Measurements from ENCODE around the gene AGXT2. TPM values are rescaled to one million over a fixed set of nuclear protein-coding genes. Genes with fewer than 3 reads are reported as not detected.
A peak's percentile ranks its signal among the peaks of the same experiment; 100 is the strongest.

The AGXT2 gene
- total and polyA plus RNA-seq, 2 of the 13 experiments (the other 11 are each of a cell fraction or from before 2014, with no cell fraction given): 0.04 to 0.13 TPM

DNA sequence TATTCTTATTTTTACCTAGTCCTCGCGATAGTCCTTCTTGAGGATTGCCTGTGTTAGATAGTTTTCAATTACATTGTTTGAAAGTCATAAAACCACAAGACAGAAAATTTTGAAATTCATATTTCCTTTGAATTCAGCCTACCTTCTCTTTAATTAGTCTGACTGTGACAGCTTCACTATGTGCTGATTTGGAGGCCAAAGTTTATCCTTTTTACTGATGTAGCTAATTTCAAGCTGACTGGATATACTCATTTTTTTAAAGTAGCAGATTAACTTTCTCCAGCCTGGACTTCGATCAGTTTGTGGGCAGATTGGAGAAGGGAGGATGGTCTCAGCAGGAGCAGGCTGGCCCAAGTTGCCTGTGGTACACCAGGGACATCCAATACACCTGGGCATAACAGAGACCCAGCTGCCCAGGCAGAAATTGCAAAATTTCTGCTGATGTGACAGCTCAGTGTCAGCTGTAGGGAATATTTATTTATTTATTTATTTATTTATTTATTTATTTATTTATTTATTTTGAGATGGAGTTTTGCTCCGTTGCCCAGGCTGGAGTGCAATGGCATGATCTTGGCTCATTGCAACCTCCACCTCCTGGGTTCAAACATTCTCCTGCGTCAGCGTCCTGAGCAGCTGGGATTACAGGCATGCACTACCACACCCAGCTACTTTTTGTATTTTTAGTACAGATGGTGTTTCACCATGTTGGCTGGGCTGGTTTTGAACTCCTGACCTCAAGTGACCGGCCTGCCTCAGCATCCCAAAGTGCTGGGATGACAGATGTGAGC is 24.2 kb downstream of the AGXT2 start:
- Histone ChIP-seq H3K27ac (ENCODE audit: extremely low read length, insufficient read depth, low read length) (no peak overlapping the region), H3K79me2 (ENCODE audit: insufficient read depth, low read length) (no peaks in the 10 kb centered on the region)

More for the DNA sequence above, 24.2 kb downstream of the AGXT2 start:
- in situ Hi-C loops (cut with HindIII; ENCODE audit: extremely low pct_ligation_motif_present, low pct_unique_long_range_greater_than_20kb) (no loop called here), intact Hi-C loops (cut with micrococcal nuclease; ENCODE audit: unreplicated experiment) (loop anchor here (10.0 kb wide), 1 partner anchor 301 kb away; no protein-coding TSS in a partner anchor)
- ChIA-PET CTCF (ENCODE audit: low intra/inter-chr PET ratio, low total read pairs) (no interaction called here), POLR2A (no interaction called here)
- Histone ChIP-seq H3K4me3 (replicated peaks in 1 of 3; ENCODE audit: insufficient read depth in 1 of 3, low read depth in 2 of 3, low read length in 3 of 3) (no peak overlapping the region), H3K9ac (ENCODE audit: insufficient read depth, low read depth, low read length) (no peak overlapping the region), H3K36me3 (replicated peaks in 1 of 2; ENCODE audit: control insufficient read depth in 1 of 2, insufficient read depth in 2 of 2, low read length in 2 of 2) (no peaks in the 10 kb centered on the region), H4K20me1 (ENCODE audit: insufficient read depth, low read length) (no peaks in the 10 kb centered on the region), H3K4me1 (ENCODE audit: insufficient read depth, low read length) (peaks cover 34% of the 10 kb centered on the region), H2AFZ (ENCODE audit: low read length) (no peak overlapping the region), H3K4me2 (ENCODE audit: low read depth, low read length) (no peak overlapping the region), H3K9me3 (ENCODE audit: low read length) (no peaks in the 10 kb centered on the region), H3K27me3 (ENCODE audit: control insufficient read depth in 1 of 2, insufficient read depth in 2 of 2, low read length in 2 of 2) (no peaks in the 10 kb centered on the region; a peak in 1 of 5 replicates)
- FAIRE-seq (no peak), ATAC-seq (no peak), DNase-seq (ENCODE audit: low spot score) (no peak)
- WGBS (ENCODE audit: low lambda C conversion rate): 54% methylated on average over 7 of the region's 7 CpGs
- TF ChIP-seq, protein P1, sequence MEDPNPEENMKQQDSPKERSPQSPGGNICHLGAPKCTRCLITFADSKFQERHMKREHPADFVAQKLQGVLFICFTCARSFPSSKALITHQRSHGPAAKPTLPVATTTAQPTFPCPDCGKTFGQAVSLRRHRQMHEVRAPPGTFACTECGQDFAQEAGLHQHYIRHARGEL (CRISPR knock-in tag; IDR thresholded peaks at IDR 0.05): no peak
- TF ChIP-seq MAFF (IDR thresholded peaks at IDR 0.05; ENCODE audit: low read depth, low read length): 0 out of 2 replicates have a peak, but pooled peaks have one; percentile 13
- TF ChIP-seq ZNF562 (CRISPR knock-in tag; IDR thresholded peaks at IDR 0.05; ENCODE audit: borderline replicate concordance): no peak
- TF ChIP-seq MAFK (conservative IDR thresholded peaks at IDR 0.05 in 1 of 2, IDR thresholded peaks at IDR 0.05 in 1 of 2; ENCODE audit: low read length in 2 of 2): 0 out of 4 replicates have a peak, but pooled peaks have one; percentile 0 to 17
- TF ChIP-seq, protein P2, sequence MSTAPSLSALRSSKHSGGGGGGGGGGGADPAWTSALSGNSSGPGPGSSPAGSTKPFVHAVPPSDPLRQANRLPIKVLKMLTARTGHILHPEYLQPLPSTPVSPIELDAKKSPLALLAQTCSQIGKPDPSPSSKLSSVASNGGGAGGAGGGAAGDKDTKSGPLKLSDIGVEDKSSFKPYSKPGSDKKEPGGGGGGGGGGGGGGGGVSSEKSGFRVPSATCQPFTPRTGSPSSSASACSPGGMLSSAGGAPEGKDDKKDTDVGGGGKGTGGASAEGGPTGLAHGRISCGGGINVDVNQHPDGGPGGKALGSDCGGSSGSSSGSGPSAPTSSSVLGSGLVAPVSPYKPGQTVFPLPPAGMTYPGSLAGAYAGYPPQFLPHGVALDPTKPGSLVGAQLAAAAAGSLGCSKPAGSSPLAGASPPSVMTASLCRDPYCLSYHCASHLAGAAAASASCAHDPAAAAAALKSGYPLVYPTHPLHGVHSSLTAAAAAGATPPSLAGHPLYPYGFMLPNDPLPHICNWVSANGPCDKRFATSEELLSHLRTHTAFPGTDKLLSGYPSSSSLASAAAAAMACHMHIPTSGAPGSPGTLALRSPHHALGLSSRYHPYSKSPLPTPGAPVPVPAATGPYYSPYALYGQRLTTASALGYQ (CRISPR knock-in tag; IDR thresholded peaks at IDR 0.05): no peak
- no TSS peak for BruUV-seq (replicated peaks)
